Activated naive CD4-positive, alpha-beta T cell treated with anti-CD3 and anti-CD28 coated beads for 36 hours (primary cell): ENCODE data around the gene ABCA3. TPM values are rescaled to one million over a fixed set of nuclear protein-coding genes. Genes with fewer than 3 reads are reported as not detected.

ENCODE experiments used
- CTCF ChIA-PET: fragments of 350-600 bp; sonication (Branson Sonifier 250); formaldehyde crosslinking; loops from one replicate; lab custom pipeline; 2021; ENCODE audit warnings: antibody characterized with exemption; lab: Charles Lee
- DNase-seq: peaks from one replicate; pipeline ENCODE4 v3.0.0-alpha.2; 2020
- H3K27ac Mint-ChIP-seq: one replicate; pipeline ENCODE4 v1.8.0; 2021; ENCODE audit warnings: mild to moderate bottlenecking, mixed read lengths
- H3K27me3 Mint-ChIP-seq: one replicate; pipeline ENCODE4 v1.8.0; 2021; ENCODE audit warnings: low read depth, mixed read lengths
- H3K36me3 Mint-ChIP-seq: one replicate; pipeline ENCODE4 v1.8.0; 2021; ENCODE audit warnings: low read depth, mixed read lengths
- H3K4me1 Mint-ChIP-seq: one replicate; pipeline ENCODE4 v1.8.0; 2021; ENCODE audit warnings: low read depth, mixed read lengths
- H3K4me3 Mint-ChIP-seq: one replicate; pipeline ENCODE4 v1.8.0; 2021; ENCODE audit warnings: mild to moderate bottlenecking, moderate library complexity, mixed read lengths
- H3K9me3 Mint-ChIP-seq: one replicate; pipeline ENCODE4 v1.8.0; 2021; ENCODE audit warnings: mixed read lengths
- intact Hi-C: fragments of 100-400 bp; cut with micrococcal nuclease; formaldehyde crosslinking; loops from one replicate; pipeline ENCODE4 v1.15.1; 2023
- microRNA-seq: library from miRNA; unstranded; fragments of <30 nt; microRNA quantifications from one replicate; pipeline ENCODE4 v1.2.0, GENCODE V29; 2022; ENCODE audit warnings: borderline microRNAs expressed, borderline replicate concordance
- total RNA-seq, 2 experiments: library from RNA; stranded (reverse); gene quantifications; one replicate each; pipeline ENCODE4 v1.2.3, GENCODE V29; 2021

ABCA3 gene
- total RNA-seq, 2 experiments from 2014 or later: 2.6 to 3.1 TPM

DNA sequence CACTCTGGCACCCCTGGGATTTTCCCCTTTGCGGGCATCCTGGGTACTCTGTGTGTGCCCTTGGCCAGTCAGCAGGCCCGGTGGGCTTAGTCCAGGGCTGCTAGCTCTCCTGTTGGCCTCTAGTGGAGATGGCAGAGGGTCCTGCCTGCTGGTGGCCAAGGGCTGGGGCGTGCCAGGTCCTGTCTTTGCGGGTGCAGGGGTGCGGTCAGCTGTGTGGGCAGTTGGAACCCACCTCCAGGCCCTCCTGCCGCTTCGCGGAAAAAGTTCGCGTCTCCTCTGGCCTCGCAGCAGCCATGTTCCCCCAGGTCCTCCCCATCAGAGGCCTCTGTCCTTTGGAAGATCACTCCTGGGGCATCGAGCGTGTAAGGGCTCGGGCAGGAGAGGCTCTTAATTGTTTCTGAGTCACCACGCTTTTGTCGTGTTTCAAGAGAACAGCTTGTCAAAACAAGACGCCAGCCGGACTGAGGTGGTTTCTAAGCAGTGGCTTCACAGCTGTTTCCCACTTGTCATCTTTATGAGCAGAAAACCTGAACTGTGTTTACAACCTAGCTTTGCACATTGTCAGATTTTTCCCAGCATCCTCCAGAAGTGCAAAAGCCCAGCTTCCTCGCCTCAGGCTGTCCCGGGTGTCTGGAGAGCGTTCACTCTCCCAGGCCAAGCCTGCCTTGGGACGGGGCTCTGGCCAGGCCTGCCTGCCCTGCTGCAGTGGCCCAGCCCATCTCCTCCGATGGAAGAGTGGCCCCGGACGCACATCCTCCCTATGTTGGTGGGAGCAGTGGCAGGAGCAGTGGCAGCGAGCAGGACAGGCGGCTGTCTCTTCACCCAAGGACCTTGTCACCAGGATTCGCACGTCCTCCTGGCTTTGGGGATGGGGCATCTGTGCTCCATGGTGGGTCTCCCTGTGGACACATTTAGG lies 109.3 kb downstream of the ABCA3 start:
- no peak for DNase-seq
- Mint-ChIP-seq H3K4me3 (no peak overlapping the region), H3K27me3 (no peaks in the 10 kb centered on the region), H3K4me1 (peaks cover 3% of the 10 kb centered on the region), H3K27ac (no peak overlapping the region), H3K9me3 (no peaks in the 10 kb centered on the region), H3K36me3 (peaks cover 22% of the 10 kb centered on the region)
- intact Hi-C loops: no loop called here
- CTCF ChIA-PET: no interaction called here

DNA sequence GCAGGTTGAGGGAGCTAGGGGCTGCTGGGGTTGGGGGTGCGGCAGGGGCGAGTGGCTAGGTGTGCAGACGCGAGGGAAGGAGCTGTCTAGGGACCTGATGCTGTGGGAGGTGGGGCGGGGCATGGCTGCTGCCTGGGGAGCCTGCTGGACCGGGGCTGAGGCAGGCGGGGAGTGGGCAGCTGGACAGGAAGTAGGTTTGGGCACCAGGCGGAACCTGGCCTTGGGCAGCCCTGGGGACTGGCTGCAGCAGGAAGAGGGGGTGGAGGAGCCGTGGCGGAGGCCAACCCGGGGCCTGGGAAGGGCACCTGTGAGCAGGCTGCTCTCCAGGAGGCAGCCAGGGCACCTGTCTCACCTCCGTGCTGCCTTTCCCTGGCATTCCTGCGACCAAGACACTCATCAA lies 110.2 kb downstream of the ABCA3 start:
- no peaks in the 10 kb centered on the region for H3K27me3 Mint-ChIP-seq
- CTCF ChIA-PET: no interaction called here
- H3K36me3 Mint-ChIP-seq: peaks cover 19% of the 10 kb centered on the region
- no peaks in the 10 kb centered on the region for H3K9me3 Mint-ChIP-seq
- H3K4me3 Mint-ChIP-seq: no peak overlapping the region
- peaks cover 8% of the 10 kb centered on the region for H3K4me1 Mint-ChIP-seq
- intact Hi-C loops: no loop called here
- H3K27ac Mint-ChIP-seq: no peak overlapping the region
- DNase-seq: no peak

DNA sequence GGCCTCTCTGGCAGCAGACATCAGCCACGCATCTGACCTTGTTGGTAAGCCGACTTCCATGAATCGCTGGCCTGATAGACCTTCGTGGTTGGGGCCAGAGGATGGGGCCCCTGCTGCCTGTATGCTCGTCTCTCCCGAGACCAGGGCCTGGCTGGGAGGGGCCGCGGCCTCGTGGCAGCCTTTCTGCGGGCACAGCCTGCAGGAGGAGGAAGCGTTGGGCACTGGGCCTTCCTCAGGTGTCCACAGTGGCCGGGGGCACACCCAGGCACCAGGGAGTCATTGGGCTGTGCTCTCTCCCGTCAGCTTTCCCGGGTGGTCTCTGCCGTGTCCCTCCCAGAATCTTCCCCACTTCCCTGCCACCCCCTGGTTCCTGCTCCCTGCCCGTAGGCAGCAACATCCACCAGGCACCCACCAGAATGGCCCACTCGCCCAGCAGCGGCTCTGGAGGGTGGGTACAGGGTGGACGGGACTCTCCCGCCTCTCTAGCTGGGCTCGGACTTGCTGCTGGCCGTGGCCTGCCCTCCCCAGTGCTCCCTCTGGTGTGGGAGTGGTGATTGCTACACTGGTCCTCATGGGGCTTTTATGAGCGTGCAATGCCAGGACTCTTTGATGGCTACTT lies 110.8 kb downstream of the ABCA3 start:
- peaks cover 13% of the 10 kb centered on the region for H3K4me1 Mint-ChIP-seq
- no peaks in the 10 kb centered on the region for H3K9me3 Mint-ChIP-seq
- CTCF ChIA-PET: no interaction called here
- H3K27ac Mint-ChIP-seq: no peak overlapping the region
- intact Hi-C loops: no loop called here
- H3K36me3 Mint-ChIP-seq: peaks cover 17% of the 10 kb centered on the region
- no peak overlapping the region for H3K4me3 Mint-ChIP-seq
- no peak for DNase-seq
- H3K27me3 Mint-ChIP-seq: no peaks in the 10 kb centered on the region

DNA sequence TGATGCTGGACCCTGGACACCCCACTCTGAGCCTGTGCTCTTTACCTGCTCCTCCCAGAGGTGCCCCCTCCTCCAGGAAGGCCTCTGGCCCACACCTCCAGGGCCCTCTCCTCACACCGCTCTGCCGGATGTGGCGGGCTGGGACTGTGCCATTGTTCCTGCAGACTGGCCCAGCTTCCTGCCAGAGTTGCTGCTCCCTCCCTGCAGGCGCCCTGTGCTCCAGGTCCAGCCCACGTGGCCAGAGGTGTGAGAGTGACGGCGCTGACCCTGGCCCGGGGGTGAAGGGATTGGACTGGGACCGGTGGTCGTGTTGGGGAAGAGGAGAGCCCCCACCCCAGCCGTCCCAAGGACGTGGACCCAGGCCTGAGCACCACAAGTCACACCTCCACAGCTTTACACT lies 111.4 kb downstream of the ABCA3 start:
- CTCF ChIA-PET: no interaction called here
- no peaks in the 10 kb centered on the region for H3K27me3 Mint-ChIP-seq
- intact Hi-C loops: no loop called here
- DNase-seq: no peak
- no peak overlapping the region for H3K27ac Mint-ChIP-seq
- peaks cover 16% of the 10 kb centered on the region for H3K36me3 Mint-ChIP-seq
- H3K9me3 Mint-ChIP-seq: no peaks in the 10 kb centered on the region
- no peak overlapping the region for H3K4me3 Mint-ChIP-seq
- peaks cover 19% of the 10 kb centered on the region for H3K4me1 Mint-ChIP-seq

DNA sequence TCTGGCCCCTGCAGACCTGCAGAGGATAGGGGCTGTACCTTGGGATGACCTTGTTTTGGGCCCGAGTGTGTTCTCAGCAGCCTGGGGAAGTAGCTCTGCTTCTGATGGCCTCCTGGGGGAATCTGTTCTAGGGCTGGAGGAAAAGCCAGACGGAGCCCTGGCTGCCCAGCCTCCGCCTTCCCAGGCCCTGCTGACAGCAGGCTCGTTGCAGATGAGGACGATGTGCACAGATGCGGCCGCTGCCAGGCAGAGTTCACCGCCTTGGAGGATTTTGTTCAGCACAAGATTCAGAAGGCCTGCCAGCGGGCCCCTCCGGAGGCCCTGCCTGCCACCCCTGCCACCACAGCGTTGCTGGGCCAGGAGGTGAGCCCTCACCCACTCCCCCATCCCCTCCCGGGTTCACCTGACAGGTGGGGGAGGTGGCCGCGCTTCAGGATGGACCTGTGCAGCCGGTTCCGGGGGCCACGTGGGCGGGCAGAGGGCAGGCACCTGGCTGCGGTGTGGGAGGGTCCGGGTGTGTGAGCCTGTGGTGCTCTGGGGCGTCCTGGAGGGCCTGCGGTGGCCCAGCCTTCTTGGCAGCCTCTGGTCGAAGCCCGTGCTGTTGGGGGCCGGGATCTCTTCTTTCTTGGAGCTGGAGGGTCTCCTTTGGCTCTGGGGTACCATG lies 112.2 kb downstream of the ABCA3 start:
- H3K4me3 Mint-ChIP-seq: no peak overlapping the region
- H3K4me1 Mint-ChIP-seq: peaks cover 20% of the 10 kb centered on the region
- no peak for DNase-seq
- H3K9me3 Mint-ChIP-seq: no peaks in the 10 kb centered on the region
- H3K27me3 Mint-ChIP-seq: no peaks in the 10 kb centered on the region
- CTCF ChIA-PET: no interaction called here
- H3K27ac Mint-ChIP-seq: no peak overlapping the region
- peaks cover 13% of the 10 kb centered on the region for H3K36me3 Mint-ChIP-seq
- intact Hi-C loops: no loop called here

DNA sequence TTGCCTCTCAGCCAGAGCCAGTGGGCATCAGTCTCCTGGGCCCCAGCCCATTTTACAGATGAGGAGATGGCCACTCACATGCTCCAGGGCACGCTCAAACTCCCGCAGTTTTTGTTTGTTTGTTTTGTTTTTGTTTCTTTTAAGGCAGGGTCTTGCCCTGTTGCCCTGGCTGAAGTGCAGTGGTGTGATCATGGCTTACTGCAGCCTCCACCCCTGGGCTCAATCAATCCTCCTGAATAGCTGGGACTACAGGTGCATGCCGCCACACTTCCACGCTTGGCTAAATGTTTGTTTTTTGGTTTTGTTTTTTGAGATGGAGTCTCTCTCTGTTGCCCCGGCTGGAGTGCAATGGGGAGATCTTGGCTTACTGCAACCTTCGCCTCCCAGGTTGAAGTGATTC lies 113.6 kb downstream of the ABCA3 start:
- CTCF ChIA-PET: interaction anchor here (1.1 kb wide), 1 partner anchor 32 kb away, joined by 3 read pairs; no protein-coding TSS in a partner anchor
- intact Hi-C loops: no loop called here
- no peak for DNase-seq
- no peak overlapping the region for H3K4me3 Mint-ChIP-seq
- no peak overlapping the region for H3K27ac Mint-ChIP-seq
- H3K4me1 Mint-ChIP-seq: peaks cover 22% of the 10 kb centered on the region
- H3K9me3 Mint-ChIP-seq: no peaks in the 10 kb centered on the region
- peaks cover 12% of the 10 kb centered on the region for H3K36me3 Mint-ChIP-seq
- H3K27me3 Mint-ChIP-seq: no peaks in the 10 kb centered on the region

DNA sequence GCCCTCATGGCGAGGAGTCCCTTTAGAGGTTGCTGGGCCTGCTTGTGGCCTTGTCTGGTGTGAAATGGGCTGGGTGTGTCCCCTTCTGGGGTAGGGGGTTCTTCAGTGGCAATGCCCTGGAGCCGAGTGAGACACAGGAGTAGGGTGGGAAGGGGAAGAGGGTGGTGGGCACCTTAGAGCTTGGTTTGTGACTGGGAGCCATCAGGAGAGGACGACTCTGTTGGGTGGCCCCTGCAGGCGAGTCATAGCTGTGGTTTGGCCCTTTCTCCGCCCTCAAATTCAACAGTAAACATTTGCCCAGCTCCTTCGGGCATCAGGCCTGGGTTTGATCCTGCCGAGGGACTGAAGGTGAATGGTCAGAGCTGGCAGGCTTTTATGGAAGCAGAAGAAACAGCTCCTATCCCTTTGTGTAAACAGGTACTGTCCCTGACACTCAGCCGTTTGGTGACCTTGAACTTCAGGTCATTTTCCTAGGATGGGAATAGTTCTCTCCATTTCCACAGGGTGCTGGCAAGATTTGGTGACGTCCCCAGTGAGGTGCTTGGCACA lies 114.2 kb downstream of the ABCA3 start:
- CTCF ChIA-PET: interaction anchor here (1.1 kb wide), 1 partner anchor 32 kb away, joined by 3 read pairs; no protein-coding TSS in a partner anchor
- Mint-ChIP-seq H3K4me3 (no peak overlapping the region), H3K9me3 (no peaks in the 10 kb centered on the region), H3K27me3 (no peaks in the 10 kb centered on the region), H3K4me1 (peaks cover 22% of the 10 kb centered on the region), H3K27ac (no peak overlapping the region), H3K36me3 (peaks cover 9% of the 10 kb centered on the region)
- intact Hi-C loops: no loop called here
- DNase-seq: no peak

Small RNAs within 50 kb of the gene (microRNA-seq; reads per million reads assigned to microRNA genes)
- gene MIR3677 (not detected), gene MIR4717 (not detected)

Other genes with a start within 250 kb of the ABCA3 start
- gene PKD1, start 204.8 kb downstream of the ABCA3 start, total RNA-seq: 10 to 100 TPM; 63.3 to 68.9 TPM
- gene RAB26, start 192.1 kb downstream of the ABCA3 start, total RNA-seq: not detected
- 100 to 1,000 TPM; 102 to 104 TPM for gene TRAF7, start 184.9 kb downstream of the ABCA3 start, total RNA-seq
- gene CASKIN1, start 144.1 kb downstream of the ABCA3 start, total RNA-seq: under 1 TPM; 0.15 to 0.17 TPM
- 10 to 100 TPM; 70.0 to 70.1 TPM for gene MLST8, start 135.3 kb downstream of the ABCA3 start, total RNA-seq
- gene BRICD5, start 129.9 kb downstream of the ABCA3 start, total RNA-seq: 1 to 10 TPM; 2.6 to 3.1 TPM
- gene PGP, start 125.9 kb downstream of the ABCA3 start, total RNA-seq: 10 to 100 TPM; 11.2 to 12.2 TPM
- 10 to 100 TPM; 21.2 to 21.7 TPM for gene E4F1, start 117.1 kb downstream of the ABCA3 start, total RNA-seq
- gene DNASE1L2, start 104.3 kb downstream of the ABCA3 start, total RNA-seq: under 1 TPM; 0.33 to 0.62 TPM
- gene ECI1, start 89.1 kb downstream of the ABCA3 start, total RNA-seq: 10 to 100 TPM; 39.7 to 48.3 TPM
- 100 to 1,000 TPM; 306 to 311 TPM for gene RNPS1, start 72.6 kb downstream of the ABCA3 start, total RNA-seq
- 10 to 100 TPM; 73.5 to 74.5 TPM for gene CCNF, start 88.7 kb upstream of the ABCA3 start, total RNA-seq
- 10 to 100 TPM; 24.2 to 24.8 TPM for gene TEDC2, start 119.4 kb upstream of the ABCA3 start, total RNA-seq
- gene NTN3, start 130.6 kb upstream of the ABCA3 start, total RNA-seq: not detected
- 1 to 10 TPM; 8.1 to 8.6 TPM for gene TBC1D24, start 134.4 kb upstream of the ABCA3 start, total RNA-seq
- 10 to 100 TPM; 81.9 TPM for gene ATP6V0C, start 173.2 kb upstream of the ABCA3 start, total RNA-seq
- 10 to 100 TPM; 15.3 to 18.6 TPM for gene AMDHD2, start 179.6 kb upstream of the ABCA3 start, total RNA-seq
- under 1 TPM in 1 of 2 experiments, not detected in 1; 0.17 TPM for gene CEMP1, start 190.7 kb upstream of the ABCA3 start, total RNA-seq
- 10 to 100 TPM; 26.6 to 27.8 TPM for gene PDPK1, start 197.3 kb upstream of the ABCA3 start, total RNA-seq